Jurkat, Clone E6-1 (cell line): Measurements from ENCODE around the gene S100A5. TPM values are rescaled to one million over a fixed set of nuclear protein-coding genes. Genes with fewer than 3 reads are reported as not detected.
"Not testable (repeated sequence)": the region's sequence is repeated elsewhere in the genome, so short reads cannot be mapped to it uniquely, and the experiment has no call there.

ENCODE experiments used
- DNase-seq: peaks from one replicate; pipeline ENCODE4 v3.0.0-alpha.2; 2011; ENCODE audit warnings: low read depth, low spot score
- H3K4me3 ChIP-seq: 2 replicates; pipeline ENCODE4 v1.5.1; 2011; ENCODE audit warnings: mild to moderate bottlenecking, low read length, control low read depth, moderate library complexity
- polyA plus RNA-seq: library from polyadenylated mRNA; unstranded; fragments of >200 nt; gene quantifications from one replicate; pipeline ENCODE4 v1.2.1, GENCODE V29; 2012; ENCODE audit warnings: missing spikeins; ENCODE audit not compliant: insufficient read length, insufficient read depth

The S100A5 gene, protein sequence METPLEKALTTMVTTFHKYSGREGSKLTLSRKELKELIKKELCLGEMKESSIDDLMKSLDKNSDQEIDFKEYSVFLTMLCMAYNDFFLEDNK
- 1.8 TPM for polyA plus RNA-seq

DNA sequence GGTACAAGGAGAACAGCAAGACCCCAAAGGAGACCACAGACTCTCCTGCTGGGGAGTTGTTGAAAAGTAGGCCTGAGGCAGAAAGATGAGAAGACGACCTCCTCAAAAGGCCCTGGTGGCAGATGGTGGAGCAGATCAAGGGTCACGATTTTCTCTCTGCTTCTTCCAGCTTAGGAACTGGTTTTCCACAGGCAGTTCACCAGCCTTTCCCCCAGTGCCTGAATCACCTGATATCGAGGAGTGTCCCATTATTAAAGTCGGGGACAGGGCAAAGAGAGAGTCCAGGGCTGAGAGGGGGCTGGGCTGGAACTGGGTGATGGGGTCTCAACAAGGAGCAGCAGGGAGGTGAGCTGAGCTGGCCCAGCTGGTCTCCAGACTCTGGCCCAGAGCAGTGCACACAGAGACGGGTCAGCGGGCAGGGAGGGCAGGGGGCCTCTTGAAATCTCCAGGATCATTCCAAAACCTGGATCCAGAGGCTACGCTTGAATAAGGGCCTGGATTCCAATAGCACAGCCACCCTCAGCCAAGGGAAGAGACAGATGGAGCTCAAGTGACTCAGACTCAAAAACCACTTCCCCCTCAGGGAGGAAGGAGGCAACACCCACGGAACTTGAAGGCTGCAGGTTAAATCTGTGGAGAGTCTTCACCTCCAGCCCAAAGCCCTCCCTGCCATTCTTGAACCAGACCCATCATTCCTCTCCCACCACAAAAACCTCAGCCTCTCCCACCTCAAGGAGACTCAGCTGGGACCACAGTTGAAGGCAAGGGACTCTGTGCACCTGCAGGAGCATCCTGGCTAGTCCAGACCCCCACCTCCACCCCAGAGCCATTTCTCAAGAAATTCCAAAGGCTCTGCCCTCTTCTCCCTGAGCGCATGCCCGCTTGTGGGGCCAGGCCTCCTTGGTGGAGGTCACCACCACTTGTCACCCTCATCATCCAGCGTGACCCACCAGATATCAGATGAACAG lies at the start of gene S100A5:
S100A5 (minus strand) TSS at position 541 of the 968 bp plus-strand sequence. CDS start 743 bp downstream, outside the sequence.
- peak within 1 kb of the TSS; percentile 30 for H3K4me3 ChIP-seq
- DNase-seq = peak; percentile 98

DNA sequence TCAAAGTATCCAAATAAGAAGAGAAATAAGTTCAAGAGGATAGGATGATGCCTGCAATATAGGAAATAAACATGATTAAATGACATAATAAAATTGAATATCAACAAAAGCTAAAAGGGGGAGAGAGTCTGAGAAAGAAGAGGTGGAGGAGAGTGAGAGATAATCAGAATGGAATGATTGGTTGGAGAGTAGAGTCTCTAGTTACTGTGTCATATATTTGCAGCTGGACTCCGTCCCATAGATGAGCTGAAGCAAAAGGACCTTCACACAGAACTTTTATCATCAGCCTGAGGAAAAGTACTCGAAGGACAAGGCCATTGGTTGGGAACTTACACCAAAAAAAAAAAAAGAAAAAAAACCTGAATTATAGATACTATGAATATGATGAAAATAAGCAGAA lies 47.7 kb upstream of the S100A5 start:
- DNase-seq = no peak
- H3K4me3 ChIP-seq = no peak overlapping the region

DNA sequence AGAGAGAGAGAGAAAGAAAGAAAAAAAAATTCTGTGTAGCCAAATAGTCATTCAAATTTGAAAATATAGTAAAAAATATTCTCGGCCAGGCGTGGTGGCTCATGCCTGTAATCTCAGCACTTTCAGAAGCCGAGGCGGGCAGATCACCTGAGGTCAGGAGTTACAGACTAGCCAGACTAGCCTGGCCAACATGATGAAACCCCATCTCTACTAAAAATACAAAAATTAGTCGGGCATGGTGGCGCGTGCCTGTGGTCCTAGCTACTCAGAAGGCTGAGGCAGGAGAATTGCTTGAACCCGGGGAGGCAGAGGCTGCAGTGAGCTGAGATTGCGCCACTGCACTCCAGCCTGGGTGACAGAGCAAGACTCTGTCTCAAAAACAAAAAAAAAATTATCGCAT lies 47.3 kb upstream of the S100A5 start:
- not testable (repeated sequence) for DNase-seq, H3K4me3 ChIP-seq

DNA sequence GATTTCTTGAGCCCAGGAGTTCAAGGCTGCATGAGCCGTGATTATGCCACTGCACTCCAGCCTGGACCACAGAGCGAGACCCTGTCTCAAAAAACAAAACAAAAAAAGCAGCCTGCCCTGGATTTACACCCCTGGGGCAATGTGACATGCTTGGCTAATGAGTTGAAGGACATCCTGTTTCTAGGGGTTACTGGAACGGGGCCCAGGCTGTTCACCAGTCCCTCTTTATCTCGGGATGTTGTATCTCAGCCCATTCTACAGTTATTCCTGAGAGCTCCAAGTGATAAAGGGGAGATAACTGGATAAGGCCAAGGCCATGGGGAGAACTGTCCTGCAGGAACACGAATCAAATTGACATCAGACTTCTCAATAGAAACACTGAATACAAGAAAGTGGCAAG lies 46.6 kb upstream of the S100A5 start:
- no peak for DNase-seq

DNA sequence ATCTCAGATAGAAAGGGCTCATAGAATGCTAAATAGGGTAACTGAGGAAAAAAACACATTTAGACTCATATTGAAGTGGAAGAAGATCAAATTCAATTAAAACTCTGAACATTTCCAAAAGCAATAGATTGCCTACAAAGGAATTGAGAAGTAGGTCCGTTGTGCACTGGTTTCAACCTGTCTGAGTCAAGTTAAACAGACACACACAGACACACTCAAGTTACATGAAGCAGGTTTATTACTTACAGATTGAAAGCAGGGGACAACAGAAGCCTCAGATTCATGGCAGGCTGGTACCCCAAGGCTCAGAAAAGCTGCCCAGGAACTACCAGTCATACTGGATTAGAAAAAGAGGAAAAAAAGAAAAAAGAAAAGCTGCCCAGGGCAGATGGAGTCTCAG lies 45.6 kb upstream of the S100A5 start:
- no peak for DNase-seq
- H3K4me3 ChIP-seq = no peak overlapping the region

More for the DNA sequence above, 46.6 kb upstream of the S100A5 start:
- H3K4me3 ChIP-seq = no peak overlapping the region

DNA sequence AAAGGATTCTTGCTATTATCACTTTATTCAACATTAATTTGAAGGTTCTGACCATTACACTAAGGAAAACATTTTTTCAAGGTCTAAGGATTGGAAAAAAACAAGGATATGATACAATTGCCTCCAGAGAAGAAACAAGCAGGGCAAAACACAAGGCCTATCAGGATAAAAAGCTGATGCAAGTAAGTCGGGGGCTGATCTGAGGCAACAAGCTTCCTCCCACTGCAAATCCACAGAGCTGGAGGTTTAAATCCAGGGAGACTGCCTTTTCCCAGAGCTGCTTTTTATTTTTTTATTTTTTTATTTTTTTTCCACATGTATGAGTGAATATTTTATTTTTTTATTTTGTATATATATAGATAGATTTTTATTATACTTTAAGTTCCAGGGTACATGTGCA lies 44.3 kb upstream of the S100A5 start:
- DNase-seq = no peak
- no peak overlapping the region for H3K4me3 ChIP-seq

DNA sequence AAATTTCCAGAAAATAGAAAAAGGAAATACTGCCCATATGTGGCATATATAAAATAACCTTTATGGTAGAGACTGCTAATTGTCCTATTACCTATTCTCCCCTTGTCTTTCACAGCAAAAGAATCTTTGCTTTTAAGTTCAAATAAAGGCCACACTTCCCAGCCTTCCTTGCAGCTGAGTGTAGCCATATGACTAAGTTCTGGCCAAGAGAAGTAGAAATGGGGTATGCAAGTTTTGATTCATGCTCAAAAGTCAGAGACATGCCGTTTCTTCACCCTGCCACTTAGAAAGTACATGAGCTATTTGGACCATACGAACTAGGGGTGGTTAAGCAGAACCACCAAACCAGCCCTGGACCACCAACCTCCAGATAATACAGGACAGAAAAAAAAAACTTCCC lies 43.2 kb upstream of the S100A5 start:
- H3K4me3 ChIP-seq = no peak overlapping the region
- DNase-seq = no peak

DNA sequence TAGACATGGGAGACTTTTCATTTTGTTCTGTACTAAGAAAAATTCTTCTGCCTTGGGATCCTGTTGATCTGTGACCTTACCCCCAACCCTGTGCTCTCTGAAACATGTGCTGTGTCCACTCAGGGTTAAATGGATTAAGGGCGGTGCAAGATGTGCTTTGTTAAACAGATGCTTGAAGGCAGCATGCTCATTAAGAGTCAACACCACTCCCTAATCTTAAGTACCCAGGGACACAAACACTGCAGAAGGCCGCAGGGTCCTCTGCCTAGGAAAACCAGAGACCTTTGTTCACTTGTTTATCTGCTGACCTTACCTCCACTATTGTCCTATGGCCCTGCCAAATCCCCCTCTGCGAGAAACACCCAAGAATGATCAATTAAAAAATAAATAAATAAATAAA lies 42.8 kb upstream of the S100A5 start:
- not testable (repeated sequence) for DNase-seq, H3K4me3 ChIP-seq

DNA sequence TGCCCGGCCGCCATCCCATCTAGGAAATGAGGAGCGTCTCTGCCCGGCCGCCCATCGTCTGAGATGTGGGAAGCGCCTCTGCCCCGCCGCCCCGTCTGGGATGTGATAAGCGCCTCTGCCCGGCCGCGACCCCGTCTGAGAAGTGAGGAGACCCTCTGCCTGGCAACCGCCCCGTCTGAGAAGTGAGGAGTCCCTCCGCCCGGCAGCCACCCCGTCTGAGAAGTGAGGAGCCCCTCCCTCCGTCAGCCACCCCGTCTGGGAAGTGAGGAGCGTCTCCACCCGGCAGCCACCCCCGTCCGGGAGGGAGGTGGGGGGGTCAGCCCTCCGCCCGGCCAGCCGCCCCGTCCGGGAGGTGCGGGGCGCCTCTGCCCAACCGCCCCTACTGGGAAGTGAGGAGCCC lies 42.1 kb upstream of the S100A5 start:
- not testable (repeated sequence) for DNase-seq, H3K4me3 ChIP-seq

DNA sequence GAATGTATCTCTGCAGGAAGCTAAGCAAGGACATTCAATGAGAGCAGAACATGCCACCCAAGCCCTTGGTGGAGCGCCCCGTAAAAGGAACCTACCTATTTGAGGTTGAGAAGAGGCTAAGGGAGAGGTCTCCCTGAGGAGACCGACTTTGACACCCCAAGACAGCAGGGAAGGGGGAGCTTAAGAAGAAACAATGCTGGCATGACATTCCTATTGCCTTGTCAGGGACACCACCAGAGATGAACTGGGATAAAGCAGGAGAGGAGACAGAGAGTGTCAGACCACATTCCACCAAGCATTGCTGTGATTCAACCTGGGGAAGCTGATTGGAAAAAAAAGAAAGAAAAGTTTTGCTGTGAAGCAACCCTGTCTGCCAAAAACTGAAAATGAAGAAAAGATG lies 38.2 kb upstream of the S100A5 start:
- no peak for DNase-seq

DNA sequence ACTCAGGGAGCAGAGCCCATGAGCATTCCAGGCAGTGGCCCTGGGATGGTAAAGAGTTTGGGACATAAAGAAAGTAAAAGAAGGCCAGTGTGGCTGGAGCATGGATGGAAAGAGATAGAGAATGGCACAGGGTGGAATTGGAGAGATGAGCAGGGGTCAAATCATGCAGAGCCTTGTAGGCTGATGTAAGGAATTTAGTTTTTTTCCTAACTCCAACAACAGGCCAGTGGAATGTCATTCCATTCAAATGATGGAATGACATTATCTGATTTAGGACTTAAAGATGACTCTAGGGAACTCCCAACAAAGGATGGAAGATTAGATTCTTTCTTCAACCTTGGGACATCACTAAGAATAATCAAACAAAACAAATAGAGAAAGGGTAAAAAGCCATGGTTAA lies 37.8 kb upstream of the S100A5 start:
- no peak for DNase-seq
- no peak overlapping the region for H3K4me3 ChIP-seq

More for the DNA sequence above, 38.2 kb upstream of the S100A5 start:
- no peak overlapping the region for H3K4me3 ChIP-seq

DNA sequence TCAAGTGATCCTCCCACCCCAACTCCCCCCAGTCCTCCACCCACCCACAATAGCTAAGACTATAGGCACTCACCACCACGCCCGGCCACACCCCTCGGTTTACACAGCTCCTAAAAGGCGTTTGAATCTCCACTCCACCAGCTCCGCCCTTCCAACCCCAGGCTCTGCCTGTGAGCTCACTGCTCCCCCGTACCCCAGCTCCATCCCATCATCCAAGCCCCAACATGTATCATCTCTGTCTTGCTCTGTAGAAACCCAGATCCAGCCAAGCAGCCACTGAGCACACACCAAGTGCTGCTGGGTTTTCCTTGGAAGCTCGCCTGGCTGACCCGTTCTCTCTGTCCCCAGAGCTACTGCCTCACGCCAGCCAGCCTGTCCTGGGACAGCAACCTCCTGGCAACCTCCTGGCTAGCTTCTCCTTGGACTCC lies 36.9 kb upstream of the S100A5 start:
- no peak overlapping the region for H3K4me3 ChIP-seq
- no peak for DNase-seq

DNA sequence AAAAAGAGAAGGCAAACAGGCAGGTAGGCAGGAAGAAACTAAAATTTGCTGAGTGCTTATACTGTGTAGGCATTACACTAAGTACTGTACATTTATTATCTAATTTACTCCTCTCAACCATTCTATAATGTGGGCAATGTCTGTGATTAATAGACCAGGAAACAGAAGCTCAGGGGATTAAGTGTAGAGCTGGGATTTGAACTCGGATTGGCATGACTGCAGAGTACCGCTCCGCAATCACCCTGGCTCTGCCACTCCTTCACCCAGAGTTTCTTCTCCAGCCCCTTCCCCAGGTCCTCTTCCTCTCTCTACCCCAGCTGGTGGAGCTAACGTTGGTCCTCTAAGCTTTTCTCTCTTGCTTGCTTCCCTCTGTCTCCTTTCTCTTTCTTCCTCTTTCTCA lies 36.4 kb upstream of the S100A5 start:
- no peak overlapping the region for H3K4me3 ChIP-seq
- no peak for DNase-seq

DNA sequence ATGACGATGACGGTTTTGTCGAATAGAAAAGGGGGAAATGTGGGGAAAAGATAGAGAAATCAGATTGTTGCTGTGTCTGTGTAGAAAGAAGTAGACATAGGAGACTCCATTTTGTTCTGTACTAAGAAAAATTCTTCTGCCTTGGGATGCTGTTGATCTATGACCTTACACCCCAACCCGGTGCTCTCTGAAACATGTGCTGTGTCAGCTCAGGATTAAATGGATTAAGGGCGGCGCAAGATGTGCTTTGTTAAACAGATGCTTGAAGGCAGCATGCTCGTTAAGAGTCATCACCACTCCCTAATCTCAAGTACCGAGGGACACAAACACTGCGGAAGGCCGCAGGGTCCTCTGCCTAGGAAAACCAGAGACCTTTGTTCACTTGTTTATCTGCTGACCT lies 34.8 kb upstream of the S100A5 start:
- not testable (repeated sequence) for H3K4me3 ChIP-seq, DNase-seq

DNA sequence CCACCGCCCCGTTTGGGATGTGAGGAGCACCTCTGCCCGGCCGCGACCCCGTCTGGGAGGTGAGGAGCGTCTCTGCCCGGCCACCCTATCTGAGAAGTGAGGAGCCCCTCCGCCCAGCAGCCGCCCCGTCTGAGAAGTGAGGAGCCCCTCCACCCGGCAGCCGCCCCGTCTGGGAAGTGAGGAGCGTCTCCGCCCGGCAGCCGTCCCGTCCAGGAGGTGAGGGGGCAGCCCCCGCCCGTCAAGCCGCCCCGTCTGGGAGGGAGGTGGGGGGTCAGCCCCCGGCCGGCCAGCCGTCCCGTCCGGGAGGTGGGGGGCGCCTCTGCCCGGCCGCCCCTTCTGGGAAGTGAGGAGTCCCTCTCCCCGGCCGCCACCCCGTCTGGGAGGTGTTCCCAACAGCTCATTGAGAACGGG lies 34.4 kb upstream of the S100A5 start:
- not testable (repeated sequence) for H3K4me3 ChIP-seq, DNase-seq

DNA sequence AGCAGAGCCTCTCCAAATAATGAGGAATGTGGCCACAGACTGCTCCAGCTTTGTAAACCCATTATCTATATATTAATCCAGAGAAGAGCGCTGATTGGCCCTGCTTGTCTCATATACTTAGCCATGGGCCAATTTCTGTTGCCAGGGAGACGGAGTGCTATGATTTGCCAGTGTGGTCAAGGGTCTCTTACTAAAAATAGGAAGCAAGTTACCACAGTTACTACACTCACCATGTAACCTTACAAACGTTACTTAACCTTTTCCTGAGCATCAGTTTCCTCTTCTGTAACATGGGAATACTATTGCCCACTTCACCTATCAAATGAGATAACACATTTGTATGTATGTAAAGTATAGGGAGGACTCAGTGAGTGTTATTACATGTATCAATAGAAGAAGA lies 32.6 kb upstream of the S100A5 start:
- no peak for DNase-seq
- no peak overlapping the region for H3K4me3 ChIP-seq

DNA sequence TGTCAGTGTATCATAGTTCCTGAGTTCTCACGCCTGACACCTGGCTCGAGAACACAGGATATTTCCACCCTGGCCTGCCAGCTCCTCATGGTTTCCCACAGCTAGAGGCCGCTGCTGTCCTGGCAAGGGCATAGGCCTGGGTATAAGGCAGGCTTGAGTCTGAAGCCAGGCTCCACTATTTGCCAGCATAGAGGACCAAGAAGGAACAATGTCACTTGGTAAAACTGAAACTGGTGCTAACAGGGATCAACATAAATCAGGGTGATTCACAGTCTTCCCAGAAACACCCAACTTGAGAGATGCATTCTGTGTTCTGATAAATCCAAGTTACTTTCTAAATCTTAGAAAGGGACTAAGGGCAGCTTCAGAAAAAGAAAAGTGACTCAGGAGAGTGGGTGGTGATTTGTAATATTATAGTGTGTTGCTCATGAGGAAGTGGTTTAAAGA lies 31.9 kb upstream of the S100A5 start:
- peak; percentile 31 for DNase-seq
- no peak overlapping the region for H3K4me3 ChIP-seq

DNA sequence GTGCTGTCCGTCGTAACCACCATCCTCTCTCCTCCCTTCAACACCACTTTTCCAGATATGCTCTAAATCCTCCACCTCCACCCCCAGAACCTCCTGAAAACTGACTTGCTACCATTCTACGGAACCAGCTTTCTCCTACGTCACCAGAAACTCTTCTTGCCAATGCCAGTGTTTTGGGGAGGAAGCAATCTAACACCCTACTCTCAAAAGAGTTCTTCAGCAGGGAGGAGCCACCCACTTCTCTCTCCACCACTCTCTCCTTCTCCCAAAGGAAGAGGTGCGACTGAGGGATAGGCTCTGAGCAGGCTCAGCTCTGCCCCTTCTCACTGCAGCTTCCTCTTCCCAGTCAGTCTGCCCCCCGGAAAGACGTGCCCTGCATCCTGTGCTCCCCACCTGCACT lies 31.0 kb upstream of the S100A5 start:
- DNase-seq = no peak
- H3K4me3 ChIP-seq = no peak overlapping the region

DNA sequence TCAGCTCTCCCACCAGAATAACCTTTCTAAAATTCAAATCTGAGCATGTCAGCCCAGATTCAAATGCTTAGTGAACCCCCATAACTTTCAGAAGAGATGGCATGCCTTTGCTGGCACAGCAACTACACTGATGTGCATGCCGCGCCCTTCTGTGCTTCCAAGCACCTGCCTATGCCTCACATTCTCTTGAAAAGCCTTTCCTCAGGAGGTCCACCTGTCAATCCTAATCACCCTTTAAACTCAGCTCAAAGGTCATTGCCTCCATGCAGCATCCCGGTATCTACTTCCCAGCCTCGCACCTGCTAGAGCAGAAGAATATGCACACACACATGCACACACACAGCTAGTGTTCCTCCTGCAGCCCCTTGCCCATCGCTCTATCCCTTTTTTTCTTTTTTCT lies 30.1 kb upstream of the S100A5 start:
- no peak overlapping the region for H3K4me3 ChIP-seq
- DNase-seq = no peak

DNA sequence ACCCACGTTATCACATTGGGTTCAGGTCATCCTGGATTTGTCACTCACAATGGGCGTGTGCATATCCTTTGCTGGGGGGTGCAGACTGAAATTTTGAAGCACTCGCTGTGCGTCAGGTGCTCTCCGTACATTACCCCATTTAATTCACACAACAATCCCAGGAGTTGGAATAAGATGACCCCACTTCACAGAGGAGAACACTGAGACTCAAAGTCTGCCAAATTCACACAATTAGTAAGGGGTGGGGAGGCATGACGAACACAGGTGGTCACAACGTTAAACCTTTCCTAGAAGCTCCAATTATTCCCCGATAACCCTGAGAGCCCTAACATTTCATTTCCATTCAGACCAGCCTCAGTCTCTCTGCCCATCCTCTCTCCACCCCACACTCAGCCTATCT lies 28.7 kb upstream of the S100A5 start:
- no peak for DNase-seq
- H3K4me3 ChIP-seq = no peak overlapping the region
